GM19324 (cell line): ENCODE measurements around the gene NAV1.
"Not testable (repeated sequence)": the region's sequence is repeated elsewhere in the genome, so short reads cannot be mapped to it uniquely, and the experiment has no call there.

Experiments
- ATAC-seq: cut with Tn5 transposase; IDR thresholded peaks from one replicate; pipeline ENCODE4 v1.9.1; 2021; ENCODE audit warnings: mild to moderate bottlenecking, moderate library complexity; ENCODE audit not compliant: unreplicated experiment, low FRiP score

NAV1 gene

GRCh38 chr1:201562257-201562656, 23.3 kb downstream of the NAV1 start:
- ATAC-seq: no peak

GRCh38 chr1:201562659-201563405, 23.9 kb downstream of the NAV1 start:
- no peak for ATAC-seq

GRCh38 chr1:201563406-201563780, 24.5 kb downstream of the NAV1 start:
- no peak for ATAC-seq

GRCh38 chr1:201563941-201564340, 25.0 kb downstream of the NAV1 start:
- ATAC-seq: no peak

GRCh38 chr1:201565024-201565730, 26.2 kb downstream of the NAV1 start:
- no peak for ATAC-seq

- ATAC-seq: no peak
These were observed 27.0 kb downstream of the NAV1 start for GRCh38 chr1:201565771-201566528.

- ATAC-seq: no peak
These were observed 27.5 kb downstream of the NAV1 start for GRCh38 chr1:201566529-201566823.

- ATAC-seq: no peak
These were observed 28.2 kb downstream of the NAV1 start for GRCh38 chr1:201566933-201567801.

- ATAC-seq: no peak
These were observed 29.3 kb downstream of the NAV1 start for GRCh38 chr1:201568265-201568664.

- no peak for ATAC-seq
These were observed 29.9 kb downstream of the NAV1 start for GRCh38 chr1:201568859-201569294.

GRCh38 chr1:201570181-201570885, 31.4 kb downstream of the NAV1 start:
- no peak for ATAC-seq

- no peak for ATAC-seq
These were observed 32.1 kb downstream of the NAV1 start for GRCh38 chr1:201570886-201571624.

GRCh38 chr1:201573030-201573429, 34.1 kb downstream of the NAV1 start:
- ATAC-seq: no peak

GRCh38 chr1:201573923-201574322, 35.0 kb downstream of the NAV1 start:
- ATAC-seq: no peak

- ATAC-seq: no peak
These were observed 37.0 kb downstream of the NAV1 start for GRCh38 chr1:201575912-201576311.

- no peak for ATAC-seq
These were observed 38.0 kb downstream of the NAV1 start for GRCh38 chr1:201576914-201577313.

- ATAC-seq: no peak
These were observed 39.3 kb downstream of the NAV1 start for GRCh38 chr1:201578008-201578888.

GRCh38 chr1:201581371-201581770, 42.4 kb downstream of the NAV1 start:
- ATAC-seq: not testable (repeated sequence)
